IMR-90 (cell line): Measurements from ENCODE around the gene RPP40. TPM values are rescaled to one million over a fixed set of nuclear protein-coding genes. Genes with fewer than 3 reads are reported as not detected.

Source experiments
- ATAC-seq: fragments of 200-7000 bp; cut with Tn5 transposase; 2 replicates; pipeline ENCODE4 v1.9.1; 2020; ENCODE audit warnings: low read depth, mild to moderate bottlenecking, moderate library complexity
- BruUV-seq: library from RNA; stranded (reverse); fragments of 400-500 nt; replicated peaks from 2 replicates; lab custom pipeline; 2021; lab: Mats Ljungman, UMichigan
- CTCF ChIA-PET: fragments of 300-600 bp; formaldehyde crosslinking; extraction: SDS; loops from one replicate; lab custom pipeline; 2021; ENCODE audit warnings: antibody characterized with exemption; lab: Yijun Ruan, JAX
- POLR2A ChIA-PET: fragments of 300-600 bp; sonication (Branson Sonifier 250); formaldehyde crosslinking; loops from one replicate; lab custom pipeline; 2022; ENCODE audit warnings: antibody characterized with exemption; ENCODE audit not compliant: unreplicated experiment; lab: Charles Lee
- DNase-seq: peaks from one replicate; pipeline ENCODE4 v3.0.0; 2013
- H2AFZ ChIP-seq: replicated peaks from 2 replicates; pipeline ENCODE3; 2013; ENCODE audit warnings: low read length, mild to moderate bottlenecking; ENCODE audit not compliant: poor library complexity
- H2AK5ac ChIP-seq: 2 replicates; pipeline ENCODE4 v1.6.1; 2013; ENCODE audit warnings: low read depth, low read length, inconsistent platforms
- H2AK9ac ChIP-seq: replicated peaks from 2 replicates; pipeline ENCODE3; 2013; ENCODE audit warnings: mild to moderate bottlenecking, low read depth, low read length, moderate library complexity; ENCODE audit not compliant: poor library complexity
- H2BK120ac ChIP-seq: 2 replicates; pipeline ENCODE4 v1.6.1; 2013; ENCODE audit warnings: low read depth, low read length, inconsistent platforms
- H2BK15ac ChIP-seq: 3 replicates; pipeline ENCODE4 v1.6.1; 2013; ENCODE audit warnings: low read depth, low read length, inconsistent platforms
- H2BK20ac ChIP-seq: 2 replicates; pipeline ENCODE4 v1.6.1; 2013; ENCODE audit warnings: low read depth, mild to moderate bottlenecking, inconsistent platforms, low read length, moderate library complexity
- H2BK5ac ChIP-seq: 2 replicates; pipeline ENCODE4 v1.6.1; 2013; ENCODE audit warnings: mild to moderate bottlenecking, low read depth, low read length, inconsistent platforms; ENCODE audit not compliant: poor library complexity, severe bottlenecking
- H3K14ac ChIP-seq: replicated peaks from 2 replicates; pipeline ENCODE4 v1.6.1; 2013; ENCODE audit warnings: low read depth, low read length, inconsistent platforms
- H3K18ac ChIP-seq: 2 replicates; pipeline ENCODE4 v1.6.1; 2013; ENCODE audit warnings: low read depth, low read length, control low read depth
- H3K23ac ChIP-seq: 2 replicates; pipeline ENCODE4 v1.6.1; 2013; ENCODE audit warnings: low read depth, low read length, inconsistent platforms
- H3K27ac ChIP-seq: 2 replicates; pipeline ENCODE4 v1.5.1; 2013; ENCODE audit warnings: mild to moderate bottlenecking, control low read depth, low read length; ENCODE audit not compliant: insufficient read depth
- H3K27me3 ChIP-seq: 2 replicates; pipeline ENCODE4 v1.6.1; 2013; ENCODE audit warnings: low read length; ENCODE audit not compliant: control insufficient read depth, insufficient read depth
- H3K36me3 ChIP-seq: 2 replicates; pipeline ENCODE4 v1.6.1; 2013; ENCODE audit warnings: low read length, mixed read lengths; ENCODE audit not compliant: control insufficient read depth, insufficient read depth
- H3K4ac ChIP-seq: 2 replicates; pipeline ENCODE4 v1.6.1; 2013; ENCODE audit warnings: low read depth, low read length, inconsistent platforms
- H3K4me1 ChIP-seq: 2 replicates; pipeline ENCODE4 v1.6.1; 2013; ENCODE audit warnings: low read length, mixed read lengths; ENCODE audit not compliant: control insufficient read depth, insufficient read depth
- H3K4me2 ChIP-seq: 2 replicates; pipeline ENCODE4 v1.6.1; 2013; ENCODE audit warnings: low read depth, mild to moderate bottlenecking, control low read depth, low read length, moderate library complexity
- H3K4me3 ChIP-seq: 2 replicates; pipeline ENCODE4 v1.5.1; 2013; ENCODE audit warnings: low read depth, mild to moderate bottlenecking, control low read depth, low read length, moderate library complexity; ENCODE audit not compliant: insufficient read depth
- H3K56ac ChIP-seq: 2 replicates; pipeline ENCODE4 v1.6.1; 2013; ENCODE audit warnings: low read length, inconsistent platforms; ENCODE audit not compliant: insufficient read depth; ENCODE audit errors: extremely low read depth
- H3K79me1 ChIP-seq, 2 experiments: 2 replicates each; pipeline ENCODE4 v1.6.1; 2013; ENCODE audit warnings: low read length in 2 of 2, inconsistent platforms in 1 of 2, low read depth in 1 of 2
- H3K9ac ChIP-seq: 2 replicates; pipeline ENCODE4 v1.6.1; 2013; ENCODE audit warnings: low read depth, low read length, control low read depth
- H3K9me1 ChIP-seq: 2 replicates; pipeline ENCODE4 v1.6.1; 2013; ENCODE audit warnings: low read length, inconsistent platforms; ENCODE audit not compliant: insufficient read depth
- H3K9me3 ChIP-seq: 2 replicates; pipeline ENCODE4 v1.6.1; 2013; ENCODE audit warnings: low read length; ENCODE audit not compliant: control insufficient read depth, insufficient read depth
- H4K20me1 ChIP-seq: 2 replicates; pipeline ENCODE4 v1.6.1; 2013; ENCODE audit warnings: low read length, inconsistent platforms; ENCODE audit not compliant: insufficient read depth
- H4K5ac ChIP-seq: 2 replicates; pipeline ENCODE4 v1.6.1; 2013; ENCODE audit warnings: mild to moderate bottlenecking, low read depth, low read length, control low read depth
- H4K8ac ChIP-seq, 2 experiments: 2 replicates each; pipeline ENCODE4 v1.6.1; 2013; ENCODE audit warnings: low read depth in 2 of 2, low read length in 2 of 2, control low read depth in 1 of 2, inconsistent platforms in 1 of 2
- H4K91ac ChIP-seq: 2 replicates; pipeline ENCODE4 v1.6.1; 2013; ENCODE audit warnings: low read depth, low read length, inconsistent platforms; ENCODE audit not compliant: insufficient read depth
- BHLHE40 ChIP-seq: fragments of 150-350 bp; IDR thresholded peaks from 2 replicates; pipeline ENCODE4 v1.6.1; 2016; ENCODE audit warnings: mild to moderate bottlenecking, low read depth, low read length
- CEBPB ChIP-seq: IDR thresholded peaks from 2 replicates; pipeline ENCODE4 v1.6.1; 2012; ENCODE audit warnings: low read depth, low read length, improper control_type of control experiment
- ELK1 ChIP-seq: fragments of 150-350 bp; IDR thresholded peaks from 2 replicates; pipeline ENCODE4 v1.6.1; 2016; ENCODE audit warnings: low read depth, mild to moderate bottlenecking, low read length, moderate library complexity, borderline replicate concordance
- FOS ChIP-seq: fragments of 150-350 bp; IDR thresholded peaks from 2 replicates; pipeline ENCODE4 v1.6.1; 2016; ENCODE audit warnings: low read depth, low read length
- MAFK ChIP-seq: IDR thresholded peaks from 2 replicates; pipeline ENCODE4 v1.6.1; 2012; ENCODE audit warnings: low read depth, low read length, improper control_type of control experiment
- MXI1 ChIP-seq: IDR thresholded peaks from 2 replicates; pipeline ENCODE4 v1.6.1; 2012; ENCODE audit warnings: low read depth, mild to moderate bottlenecking, low read length, moderate library complexity, borderline replicate concordance
- POLR2A ChIP-seq: IDR thresholded peaks from 2 replicates; pipeline ENCODE4 v1.6.1; 2012; ENCODE audit warnings: mild to moderate bottlenecking, low read depth, low read length
- RAD21 ChIP-seq: IDR thresholded peaks from 2 replicates; pipeline ENCODE4 v1.6.1; 2012; ENCODE audit warnings: low read length, improper control_type of control experiment
- RFX5 ChIP-seq: IDR thresholded peaks from 2 replicates; pipeline ENCODE4 v1.8.0; 2012; ENCODE audit warnings: low read depth, mild to moderate bottlenecking, low read length, moderate library complexity
- whole genome bisulfite sequencing, 2 experiments: methylation state at CpG; one replicate each; pipeline versions ENCODE4 v1.1.5 to v1.1.7; 2013; ENCODE audit warnings: missing lambda C conversion rate in 2 of 2; ENCODE audit not compliant: insufficient read length in 1 of 2; ENCODE audit errors: extremely low coverage in 2 of 2; 5-methylcytosine and 5-hydroxymethylcytosine counted together
- dilution Hi-C: fragments of 300-500 bp; cut with HindIII; formaldehyde crosslinking; loops from one replicate; pipeline ENCODE4 v1.14.3; 2018; ENCODE audit warnings: low sequenced_read_pairs; ENCODE audit not compliant: unreplicated experiment
- in situ Hi-C: fragments of 300-500 bp; cut with MboI; formaldehyde crosslinking; loops from 3 replicates; pipeline ENCODE4 v1.14.3; 2019; ENCODE audit warnings: low sequenced_read_pairs, inconsistent platforms, mixed read lengths
- intact Hi-C: fragments of 100-400 bp; cut with micrococcal nuclease; formaldehyde crosslinking; loops from 2 replicates; pipeline ENCODE4 v1.10.0; 2022
- polyA plus RNA-seq, 3 experiments: library from polyadenylated mRNA; depleted of rRNA; stranded (reverse); fragments of >200 nt; gene quantifications; 2 replicates each; pipeline ENCODE4 v1.2.3, GENCODE V29; 2012; ENCODE audit warnings: low replicate concordance in 1 of 3
- total RNA-seq: library from RNA; depleted of rRNA; stranded (reverse); fragments of >200 nt; gene quantifications from 2 replicates; pipeline ENCODE4 v1.2.3, GENCODE V29; 2012
- TF ChIP-seq, protein P1 (sequence below): fragments of 150-350 bp; IDR thresholded peaks from 2 replicates; pipeline ENCODE4 v1.6.1; 2017; ENCODE audit warnings: mild to moderate bottlenecking, antibody characterized with exemption, low read length, low read depth
- TF ChIP-seq, protein P2 (sequence below): conservative IDR thresholded peaks from 2 replicates; pipeline ENCODE4 v1.5.1; 2012; ENCODE audit warnings: mild to moderate bottlenecking, low read depth, low read length, improper control_type of control experiment

Gene RPP40
- total and polyA plus RNA-seq, 2 of the 4 experiments (the other 2 are of a cell fraction): 8.1 to 22.2 TPM

DNA sequence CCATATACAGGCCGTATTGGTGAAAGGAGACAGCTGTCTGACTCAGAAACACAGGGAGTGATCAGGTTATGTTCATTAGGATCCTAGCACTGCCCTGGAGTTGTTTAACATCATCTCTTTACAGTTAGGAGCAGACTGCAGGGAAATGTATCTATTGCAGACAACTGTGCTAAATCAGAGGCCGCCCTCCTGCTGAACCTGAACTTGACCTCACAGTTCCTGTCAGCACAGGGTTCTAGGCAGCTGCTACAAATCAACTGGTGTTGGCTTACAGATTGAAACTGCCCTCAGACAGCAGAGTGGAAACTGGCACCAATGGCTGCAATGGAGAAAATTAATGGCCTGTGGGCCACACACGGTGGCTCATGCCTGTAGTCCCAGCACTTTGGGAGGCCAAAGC is 3.7 kb upstream of the RPP40 start:
- H3K9ac ChIP-seq: no peak overlapping the region
- no peak overlapping the region for H3K18ac ChIP-seq
- TF ChIP-seq, protein P1, sequence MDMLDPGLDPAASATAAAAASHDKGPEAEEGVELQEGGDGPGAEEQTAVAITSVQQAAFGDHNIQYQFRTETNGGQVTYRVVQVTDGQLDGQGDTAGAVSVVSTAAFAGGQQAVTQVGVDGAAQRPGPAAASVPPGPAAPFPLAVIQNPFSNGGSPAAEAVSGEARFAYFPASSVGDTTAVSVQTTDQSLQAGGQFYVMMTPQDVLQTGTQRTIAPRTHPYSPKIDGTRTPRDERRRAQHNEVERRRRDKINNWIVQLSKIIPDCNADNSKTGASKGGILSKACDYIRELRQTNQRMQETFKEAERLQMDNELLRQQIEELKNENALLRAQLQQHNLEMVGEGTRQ: no peak
- TF ChIP-seq, protein P2, sequence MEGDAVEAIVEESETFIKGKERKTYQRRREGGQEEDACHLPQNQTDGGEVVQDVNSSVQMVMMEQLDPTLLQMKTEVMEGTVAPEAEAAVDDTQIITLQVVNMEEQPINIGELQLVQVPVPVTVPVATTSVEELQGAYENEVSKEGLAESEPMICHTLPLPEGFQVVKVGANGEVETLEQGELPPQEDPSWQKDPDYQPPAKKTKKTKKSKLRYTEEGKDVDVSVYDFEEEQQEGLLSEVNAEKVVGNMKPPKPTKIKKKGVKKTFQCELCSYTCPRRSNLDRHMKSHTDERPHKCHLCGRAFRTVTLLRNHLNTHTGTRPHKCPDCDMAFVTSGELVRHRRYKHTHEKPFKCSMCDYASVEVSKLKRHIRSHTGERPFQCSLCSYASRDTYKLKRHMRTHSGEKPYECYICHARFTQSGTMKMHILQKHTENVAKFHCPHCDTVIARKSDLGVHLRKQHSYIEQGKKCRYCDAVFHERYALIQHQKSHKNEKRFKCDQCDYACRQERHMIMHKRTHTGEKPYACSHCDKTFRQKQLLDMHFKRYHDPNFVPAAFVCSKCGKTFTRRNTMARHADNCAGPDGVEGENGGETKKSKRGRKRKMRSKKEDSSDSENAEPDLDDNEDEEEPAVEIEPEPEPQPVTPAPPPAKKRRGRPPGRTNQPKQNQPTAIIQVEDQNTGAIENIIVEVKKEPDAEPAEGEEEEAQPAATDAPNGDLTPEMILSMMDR: no peak
- no peak for TF ChIP-seq CEBPB
- no peak for TF ChIP-seq MXI1
- no peak for TF ChIP-seq ELK1
- TF ChIP-seq MAFK: no peak
- TF ChIP-seq POLR2A: no peak
- TF ChIP-seq RFX5: no peak
- TF ChIP-seq FOS: no peak
- no peak for TF ChIP-seq BHLHE40
- TF ChIP-seq RAD21: no peak
- CTCF ChIA-PET: no interaction called here
- 45% methylated on average over 2 of the region's 3 CpGs; no CpG with 5 or more reads in 1 of the 2 experiments for WGBS, 2 experiments
- in situ Hi-C loops (no loop called here), dilution Hi-C loops (no loop called here), intact Hi-C loops (no loop called here)
- no peak overlapping the region for H4K91ac ChIP-seq
- H3K36me3 ChIP-seq: no peaks in the 10 kb centered on the region
- no peak overlapping the region for H3K4ac ChIP-seq
- H2BK15ac ChIP-seq: no peak overlapping the region
- H4K5ac ChIP-seq: no peak overlapping the region
- no peak overlapping the region for H2AFZ ChIP-seq
- no peak overlapping the region for H2AK5ac ChIP-seq
- no peak overlapping the region for H3K4me3 ChIP-seq
- H3K4me1 ChIP-seq: no peaks in the 10 kb centered on the region; the same call in 1 of the 2 replicates
- no peak overlapping the region for H2BK20ac ChIP-seq
- no peak overlapping the region for H3K56ac ChIP-seq
- no peak overlapping the region for H3K27ac ChIP-seq
- no peak overlapping the region for H2AK9ac ChIP-seq
- no peaks in the 10 kb centered on the region; the same call in 1 of the 2 replicates for H3K9me1 ChIP-seq
- no peak overlapping the region for H4K8ac ChIP-seq
- DNase-seq (no peak), ATAC-seq (no peak)
- no TSS peak for BruUV-seq
- no peak overlapping the region for H2BK5ac ChIP-seq
- peaks cover 4 to 5% of the 10 kb centered on the region in 2 experiments; a peak in 2 of 4 replicates for H3K79me1 ChIP-seq
- H3K14ac ChIP-seq: no peak overlapping the region
- no peaks in the 10 kb centered on the region for H3K9me3 ChIP-seq
- no peaks in the 10 kb centered on the region; the same call in 1 of the 2 replicates for H4K20me1 ChIP-seq
- H2BK120ac ChIP-seq: no peak overlapping the region
- no peaks in the 10 kb centered on the region for H3K27me3 ChIP-seq
- no peak overlapping the region for H3K4me2 ChIP-seq
- POLR2A ChIA-PET: no interaction called here
- H3K23ac ChIP-seq: no peak overlapping the region
